ENCODE measurements around the gene KLHL6.

KLHL6 gene

GRCh38 chr3:183506674-183507320 lies 48.7 kb downstream of the KLHL6 start:
- no peak for DNase-seq (ENCODE audit: low spot score)

- no peak for DNase-seq (ENCODE audit: low spot score)
Measured at GRCh38 chr3:183504597-183504996, 50.9 kb downstream of the KLHL6 start.

- no peak for DNase-seq (ENCODE audit: low spot score)
Measured at GRCh38 chr3:183503746-183504145, 51.8 kb downstream of the KLHL6 start.

- no peak for DNase-seq (ENCODE audit: low spot score)
Measured at GRCh38 chr3:183502237-183503181, 53.0 kb downstream of the KLHL6 start.

GRCh38 chr3:183500981-183501704 lies 54.4 kb downstream of the KLHL6 start:
- DNase-seq (ENCODE audit: low spot score), result no peak

- DNase-seq (ENCODE audit: low spot score), result no peak
Measured at GRCh38 chr3:183500319-183500718, 55.2 kb downstream of the KLHL6 start.

- peak; percentile 31 for DNase-seq (ENCODE audit: low spot score)
Measured at GRCh38 chr3:183498634-183499033, 56.9 kb downstream of the KLHL6 start.

- no peak for DNase-seq (ENCODE audit: low spot score)
Measured at GRCh38 chr3:183497313-183497712, 58.2 kb downstream of the KLHL6 start.

GRCh38 chr3:183496311-183496710 lies 59.2 kb downstream of the KLHL6 start:
- DNase-seq (ENCODE audit: low spot score), result no peak

- DNase-seq (ENCODE audit: low spot score), result no peak
Measured at GRCh38 chr3:183494341-183494740, 61.2 kb downstream of the KLHL6 start.

- no peak for DNase-seq (ENCODE audit: low spot score)
Measured at GRCh38 chr3:183493296-183494045, 62.0 kb downstream of the KLHL6 start.

- no peak for DNase-seq (ENCODE audit: low spot score)
Measured at GRCh38 chr3:183492849-183493179, 62.7 kb downstream of the KLHL6 start.

GRCh38 chr3:183491923-183492848 lies 63.3 kb downstream of the KLHL6 start:
- DNase-seq (ENCODE audit: low spot score), result no peak

GRCh38 chr3:183491109-183491922 lies 64.2 kb downstream of the KLHL6 start:
- DNase-seq (ENCODE audit: low spot score), result no peak

GRCh38 chr3:183490653-183491052 lies 64.9 kb downstream of the KLHL6 start:
- DNase-seq (ENCODE audit: low spot score), result no peak

GRCh38 chr3:183490211-183490601 lies 65.3 kb downstream of the KLHL6 start:
- no peak for DNase-seq (ENCODE audit: low spot score)

GRCh38 chr3:183489455-183490210 lies 65.9 kb downstream of the KLHL6 start:
- DNase-seq (ENCODE audit: low spot score), result no peak

GRCh38 chr3:183488343-183488742 lies 67.2 kb downstream of the KLHL6 start:
- no peak for DNase-seq (ENCODE audit: low spot score)

GRCh38 chr3:183487896-183488295 lies 67.6 kb downstream of the KLHL6 start:
- no peak for DNase-seq (ENCODE audit: low spot score)
